WERI-Rb-1 (cell line): ENCODE data around the gene FAM193B.
"Not testable (repeated sequence)": the region's sequence is repeated elsewhere in the genome, so short reads cannot be mapped to it uniquely, and the experiment has no call there.

Experiments used
- DNase-seq: peaks from one replicate; pipeline ENCODE4 v3.0.0-alpha.2; 2020
- H3K27ac ChIP-seq: fragments of 250-450 bp; sonication (Bioruptor Pico); 2 replicates; pipeline ENCODE4 v1.5.1; 2020; ENCODE audit warnings: mild to moderate bottlenecking, moderate library complexity
- H3K27me3 ChIP-seq: fragments of 250-450 bp; sonication (Bioruptor Pico); 2 replicates; pipeline ENCODE4 v1.5.1; 2021; ENCODE audit warnings: mild to moderate bottlenecking, low read depth, moderate library complexity; ENCODE audit not compliant: insufficient read depth, severe bottlenecking
- H3K36me3 ChIP-seq: fragments of 250-450 bp; sonication (Bioruptor Pico); 2 replicates; pipeline ENCODE4 v1.5.1; 2020; ENCODE audit warnings: mild to moderate bottlenecking, moderate library complexity
- H3K4me3 ChIP-seq: 2 replicates; pipeline ENCODE4 v1.5.1; 2011; ENCODE audit warnings: low read depth, mild to moderate bottlenecking, control low read depth, low read length
- H3K9me3 ChIP-seq: fragments of 250-450 bp; sonication (Bioruptor Pico); 2 replicates; pipeline ENCODE4 v1.5.1; 2021; ENCODE audit warnings: mild to moderate bottlenecking, moderate library complexity; ENCODE audit not compliant: severe bottlenecking
- CTCF ChIP-seq: IDR thresholded peaks from 2 replicates; pipeline ENCODE4 v1.5.1; 2011; ENCODE audit warnings: low read depth, mild to moderate bottlenecking, control low read depth, inconsistent platforms, low read length

The FAM193B gene

GRCh38 chr5:177537389-177538361 lies 16.7 kb downstream of the FAM193B start:
- no peaks in the 10 kb centered on the region for H3K9me3 ChIP-seq
- H3K27me3 ChIP-seq = no peaks in the 10 kb centered on the region
- no peak overlapping the region for H3K4me3 ChIP-seq
- TF ChIP-seq CTCF = no peak
- peaks cover 8% of the 10 kb centered on the region for H3K36me3 ChIP-seq
- DNase-seq = no peak
- no peak overlapping the region for H3K27ac ChIP-seq

GRCh38 chr5:177536386-177536785 lies 18.0 kb downstream of the FAM193B start:
- no peak overlapping the region for H3K27ac ChIP-seq
- H3K27me3 ChIP-seq = no peaks in the 10 kb centered on the region
- no peak for TF ChIP-seq CTCF
- H3K9me3 ChIP-seq = no peaks in the 10 kb centered on the region
- no peak overlapping the region for H3K4me3 ChIP-seq
- peaks cover 3% of the 10 kb centered on the region for H3K36me3 ChIP-seq
- DNase-seq = no peak

- H3K27me3 ChIP-seq = no peaks in the 10 kb centered on the region
- TF ChIP-seq CTCF = no peak
- H3K9me3 ChIP-seq = no peaks in the 10 kb centered on the region
- H3K36me3 ChIP-seq = peaks cover 3% of the 10 kb centered on the region
- no peak overlapping the region for H3K27ac ChIP-seq
- H3K4me3 ChIP-seq = no peak overlapping the region
- DNase-seq = no peak
These were observed 19.2 kb downstream of the FAM193B start for GRCh38 chr5:177535125-177535524.

GRCh38 chr5:177534433-177534832 lies 19.9 kb downstream of the FAM193B start:
- DNase-seq, H3K4me3 ChIP-seq, H3K27me3 ChIP-seq, H3K9me3 ChIP-seq, H3K27ac ChIP-seq, H3K36me3 ChIP-seq: not testable (repeated sequence)

- Histone ChIP-seq H3K9me3 (no peaks in the 10 kb centered on the region), H3K27ac (no peak overlapping the region), H3K36me3 (no peaks in the 10 kb centered on the region; the same call in 1 of the 2 replicates), H3K27me3 (no peaks in the 10 kb centered on the region), H3K4me3 (no peak overlapping the region)
- no peak for DNase-seq
- no peak for TF ChIP-seq CTCF
These were observed 23.0 kb downstream of the FAM193B start for GRCh38 chr5:177531209-177531940.

- H3K27me3 ChIP-seq = no peaks in the 10 kb centered on the region
- H3K9me3 ChIP-seq = no peaks in the 10 kb centered on the region
- H3K36me3 ChIP-seq = no peaks in the 10 kb centered on the region; the same call in 1 of the 2 replicates
- H3K4me3 ChIP-seq = no peak overlapping the region
- no peak for DNase-seq
- TF ChIP-seq CTCF = no peak
- H3K27ac ChIP-seq = no peak overlapping the region
These were observed 23.7 kb downstream of the FAM193B start for GRCh38 chr5:177530638-177531037.
